Kidney (tissue), 14 donors: ENCODE measurements around the gene RBBP6. TPM values are rescaled to one million over a fixed set of nuclear protein-coding genes. Genes with fewer than 3 reads are reported as not detected.

Experiments used
- DNase-seq, 5 donors: peaks; one replicate each; pipeline ENCODE4 v3.0.0-alpha.2; 2013 to 2020
- FAIRE-seq: peaks from 2 replicates; lab custom pipeline; 2012; peaks lifted over from hg19 to GRCh38; lab: Jason Lieb, UNC
- H3K27ac ChIP-seq, 2 donors: one replicate each; pipeline ENCODE4 v1.7.0; 2013; ENCODE audit warnings: low read depth in 2 of 2, low read length in 2 of 2, inconsistent platforms in 1 of 2
- H3K27me3 ChIP-seq: one replicate; pipeline ENCODE4 v1.7.1; 2013; ENCODE audit warnings: low read length, inconsistent platforms; ENCODE audit not compliant: control insufficient read depth, insufficient read depth
- H3K36me3 ChIP-seq, 3 donors: one replicate each; pipeline versions ENCODE4 v1.7.0 to v1.7.1; 2013; ENCODE audit warnings: low read length in 3 of 3, control low read depth in 1 of 3, inconsistent platforms in 1 of 3; ENCODE audit not compliant: insufficient read depth in 3 of 3, control insufficient read depth in 2 of 3
- H3K4me1 ChIP-seq, 3 donors: one replicate each; pipeline versions ENCODE4 v1.7.0 to v1.7.1; 2013; ENCODE audit warnings: low read length in 3 of 3, inconsistent platforms in 1 of 3, low read depth in 1 of 3; ENCODE audit not compliant: control insufficient read depth in 2 of 3, insufficient read depth in 2 of 3
- H3K4me3 ChIP-seq, 3 donors: one replicate each; pipeline versions ENCODE4 v1.7.0 to v1.8.1; 2013; ENCODE audit warnings: low read length in 3 of 3, control low read depth in 1 of 3, inconsistent platforms in 1 of 3
- H3K9ac ChIP-seq, 3 donors: one replicate each; pipeline versions ENCODE4 v1.7.0 to v1.7.1; 2013; ENCODE audit warnings: low read length in 3 of 3, control low read depth in 1 of 3, inconsistent platforms in 1 of 3
- H3K9me3 ChIP-seq, 3 donors: one replicate each; pipeline versions ENCODE4 v1.7.0 to v1.7.1; 2013; ENCODE audit warnings: low read length in 3 of 3, control low read depth in 1 of 3, inconsistent platforms in 1 of 3; ENCODE audit not compliant: control insufficient read depth in 2 of 3, insufficient read depth in 1 of 3
- intact Hi-C: fragments of 100-400 bp; cut with DNase I; formaldehyde crosslinking; loops from one replicate; pipeline ENCODE4 v1.11.1; 2022
- polyA plus RNA-seq: library from polyadenylated mRNA; stranded (reverse); fragments of 350-450 nt; fragmentation: Illumina TruSeq; extraction: RNeasy Lipid Tissue Mini Kit (QIAGEN cat#74804); gene quantifications from one replicate; pipeline ENCODE4 v1.2.3, GENCODE V29; 2014; ENCODE audit warnings: low read depth, low replicate concordance; ENCODE audit not compliant: insufficient read depth
- total RNA-seq: library from RNA; stranded (reverse); fragmentation: NEBNext Ultra II Directional; extraction: Animal tissue kit (Norgen Biotek cat#: 25700); gene quantifications from one replicate; pipeline ENCODE4 v1.2.1, GENCODE V29; 2021
- TF ChIP-seq, protein P1 (sequence below): IDR thresholded peaks from 3 replicates; pipeline ENCODE4 v1.5.1; 2012; ENCODE audit warnings: mild to moderate bottlenecking, moderate library complexity, borderline replicate concordance; ENCODE audit not compliant: insufficient read depth; ENCODE audit errors: extremely low read depth
- donor health status: control.
- donor health status: control.
- donor health status: control.
- donor health status: control.
- donor health status: control.
- donor health status: DM: yes; HTN: yes; CAD: no.
- donor health status: Normal renal cell carcinoma (clear cell type).

The RBBP6 gene
- total and polyA plus RNA-seq, 2 donors from 2014 or later = 22.8 to 51.3 TPM

- no peak overlapping the region for H3K27ac ChIP-seq
- no peaks in the 10 kb centered on the region for H3K27me3 ChIP-seq
- DNase-seq = peak in 3 of 5 donors; percentile 21 to 61 (median 37)
- intact Hi-C loops = no loop called here
- no peak for FAIRE-seq
- no peaks in the 10 kb centered on the region for H3K9me3 ChIP-seq
- H3K36me3 ChIP-seq = no peaks in the 10 kb centered on the region
- no peak overlapping the region for H3K4me3 ChIP-seq
- no peak overlapping the region for H3K9ac ChIP-seq
- TF ChIP-seq, protein P1, sequence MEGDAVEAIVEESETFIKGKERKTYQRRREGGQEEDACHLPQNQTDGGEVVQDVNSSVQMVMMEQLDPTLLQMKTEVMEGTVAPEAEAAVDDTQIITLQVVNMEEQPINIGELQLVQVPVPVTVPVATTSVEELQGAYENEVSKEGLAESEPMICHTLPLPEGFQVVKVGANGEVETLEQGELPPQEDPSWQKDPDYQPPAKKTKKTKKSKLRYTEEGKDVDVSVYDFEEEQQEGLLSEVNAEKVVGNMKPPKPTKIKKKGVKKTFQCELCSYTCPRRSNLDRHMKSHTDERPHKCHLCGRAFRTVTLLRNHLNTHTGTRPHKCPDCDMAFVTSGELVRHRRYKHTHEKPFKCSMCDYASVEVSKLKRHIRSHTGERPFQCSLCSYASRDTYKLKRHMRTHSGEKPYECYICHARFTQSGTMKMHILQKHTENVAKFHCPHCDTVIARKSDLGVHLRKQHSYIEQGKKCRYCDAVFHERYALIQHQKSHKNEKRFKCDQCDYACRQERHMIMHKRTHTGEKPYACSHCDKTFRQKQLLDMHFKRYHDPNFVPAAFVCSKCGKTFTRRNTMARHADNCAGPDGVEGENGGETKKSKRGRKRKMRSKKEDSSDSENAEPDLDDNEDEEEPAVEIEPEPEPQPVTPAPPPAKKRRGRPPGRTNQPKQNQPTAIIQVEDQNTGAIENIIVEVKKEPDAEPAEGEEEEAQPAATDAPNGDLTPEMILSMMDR = peak; percentile 19
- no peaks in the 10 kb centered on the region for H3K4me1 ChIP-seq
These were observed 40.1 kb upstream of the RBBP6 start for GRCh38 chr16:24499193-24499814.

GRCh38 chr16:24504472-24505345, 34.7 kb upstream of the RBBP6 start:
- Histone ChIP-seq H3K27ac (no peak overlapping the region), H3K36me3 (no peaks in the 10 kb centered on the region), H3K4me3 (no peak overlapping the region), H3K4me1 (no peaks in the 10 kb centered on the region), H3K27me3 (no peaks in the 10 kb centered on the region), H3K9ac (no peak overlapping the region), H3K9me3 (no peaks in the 10 kb centered on the region)
- TF ChIP-seq, protein P1 = peak; percentile 72
- FAIRE-seq = no peak
- peak in 4 of 5 donors; percentile 46 to 77 (median 54) for DNase-seq
- intact Hi-C loops = no loop called here

GRCh38 chr16:24505959-24506358, 33.4 kb upstream of the RBBP6 start:
- Histone ChIP-seq H3K27ac (no peak overlapping the region), H3K27me3 (no peaks in the 10 kb centered on the region), H3K36me3 (no peaks in the 10 kb centered on the region), H3K4me1 (no peaks in the 10 kb centered on the region), H3K9ac (no peak overlapping the region), H3K9me3 (no peaks in the 10 kb centered on the region), H3K4me3 (no peak overlapping the region)
- FAIRE-seq (no peak), DNase-seq (no peak)
- intact Hi-C loops = no loop called here
- TF ChIP-seq, protein P1 = no peak
